Activated CD8-positive, alpha-beta memory T cell treated with anti-CD3 and anti-CD28 coated beads, Interleukin-2, amount 10 ng/mL, durations not matched to agents 7 days and 5 days (primary cell): ENCODE measurements around the gene PDIA6. TPM values are rescaled to one million over a fixed set of nuclear protein-coding genes. Genes with fewer than 3 reads are reported as not detected.

ENCODE experiments used
- ATAC-seq: fragments of 150-1000 bp; cut with Tn5 transposase; one replicate; pipeline ENCODE4 v1.10.0; 2021; ENCODE audit warnings: moderate library complexity
- CTCF ChIA-PET: fragments of 350-600 bp; sonication (Branson Sonifier 250); formaldehyde crosslinking; loops from one replicate; lab custom pipeline; 2021; ENCODE audit warnings: antibody characterized with exemption; lab: Charles Lee
- DNase-seq: peaks from one replicate; pipeline ENCODE4 v3.0.0-alpha.2; 2020
- H3K27ac Mint-ChIP-seq: one replicate; pipeline ENCODE4 v1.8.0; 2021; ENCODE audit warnings: mild to moderate bottlenecking, mixed read lengths
- H3K27me3 Mint-ChIP-seq: one replicate; pipeline ENCODE4 v1.8.0; 2021; ENCODE audit warnings: mixed read lengths
- H3K36me3 Mint-ChIP-seq: one replicate; pipeline ENCODE4 v1.8.0; 2021; ENCODE audit warnings: mild to moderate bottlenecking, mixed read lengths
- H3K4me1 Mint-ChIP-seq: one replicate; pipeline ENCODE4 v1.8.0; 2021; ENCODE audit warnings: mixed read lengths
- H3K4me3 Mint-ChIP-seq: one replicate; pipeline ENCODE4 v1.8.0; 2021; ENCODE audit warnings: mild to moderate bottlenecking, moderate library complexity, mixed read lengths
- H3K9me3 Mint-ChIP-seq: one replicate; pipeline ENCODE4 v1.8.0; 2022; ENCODE audit warnings: low read depth, mixed read lengths
- total RNA-seq, 2 experiments: library from RNA; stranded (reverse); gene quantifications; one replicate each; pipeline ENCODE4 v1.2.3, GENCODE V29; 2021

PDIA6 gene, protein sequence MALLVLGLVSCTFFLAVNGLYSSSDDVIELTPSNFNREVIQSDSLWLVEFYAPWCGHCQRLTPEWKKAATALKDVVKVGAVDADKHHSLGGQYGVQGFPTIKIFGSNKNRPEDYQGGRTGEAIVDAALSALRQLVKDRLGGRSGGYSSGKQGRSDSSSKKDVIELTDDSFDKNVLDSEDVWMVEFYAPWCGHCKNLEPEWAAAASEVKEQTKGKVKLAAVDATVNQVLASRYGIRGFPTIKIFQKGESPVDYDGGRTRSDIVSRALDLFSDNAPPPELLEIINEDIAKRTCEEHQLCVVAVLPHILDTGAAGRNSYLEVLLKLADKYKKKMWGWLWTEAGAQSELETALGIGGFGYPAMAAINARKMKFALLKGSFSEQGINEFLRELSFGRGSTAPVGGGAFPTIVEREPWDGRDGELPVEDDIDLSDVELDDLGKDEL
- 100 to 1,000 TPM; 134 to 174 TPM for total RNA-seq

- Mint-ChIP-seq H3K27ac (peak within 1 kb of the TSS; percentile 92), H3K9me3 (no peaks in the 10 kb centered on the region), H3K4me3 (peak within 1 kb of the TSS; percentile 88), H3K36me3 (peaks cover 22% of the 10 kb centered on the region), H3K27me3 (peaks cover 21% of the 10 kb centered on the region), H3K4me1 (peaks cover 34% of the 10 kb centered on the region)
- ATAC-seq (peak; percentile 94), DNase-seq (peak; percentile 96)
- CTCF ChIA-PET = interaction anchor here (0.7 to 2.3 kb wide), 7 partner anchors 11 to 343 kb away, joined by 3 to 17 read pairs (median 4); partner anchors contain the start of gene SLC66A3
These were observed at the start of gene PDIA6 for GRCh38 chr2:10812362-10813162. Gene PDIA6 (minus strand): TSS chr2:10812785. CDS start chr2:10812696, 89 bp downstream.

- H3K27ac Mint-ChIP-seq = no peak overlapping the region
- peaks cover 36% of the 10 kb centered on the region for H3K4me1 Mint-ChIP-seq
- H3K36me3 Mint-ChIP-seq = no peaks in the 10 kb centered on the region
- CTCF ChIA-PET = interaction anchor here (2.2 kb wide), 1 partner anchor 30 kb away, joined by 6 read pairs; no protein-coding TSS in a partner anchor
- H3K9me3 Mint-ChIP-seq = no peaks in the 10 kb centered on the region
- DNase-seq = no peak
- no peak overlapping the region for H3K4me3 Mint-ChIP-seq
- peaks cover 74% of the 10 kb centered on the region for H3K27me3 Mint-ChIP-seq
- ATAC-seq = no peak
These were observed 49.7 kb upstream of the PDIA6 start for GRCh38 chr2:10862330-10862729.

GRCh38 chr2:10861765-10862164 lies 49.2 kb upstream of the PDIA6 start:
- no peak overlapping the region for H3K4me3 Mint-ChIP-seq
- H3K27ac Mint-ChIP-seq = no peak overlapping the region
- H3K27me3 Mint-ChIP-seq = peaks cover 79% of the 10 kb centered on the region
- H3K36me3 Mint-ChIP-seq = no peaks in the 10 kb centered on the region
- CTCF ChIA-PET = interaction anchor here (2.2 kb wide), 1 partner anchor 29 kb away, joined by 6 read pairs; no protein-coding TSS in a partner anchor
- no peaks in the 10 kb centered on the region for H3K9me3 Mint-ChIP-seq
- peaks cover 36% of the 10 kb centered on the region for H3K4me1 Mint-ChIP-seq
- no peak for DNase-seq
- no peak for ATAC-seq

- DNase-seq (no peak), ATAC-seq (no peak)
- no peak overlapping the region for H3K4me3 Mint-ChIP-seq
- H3K27me3 Mint-ChIP-seq = peaks cover 77% of the 10 kb centered on the region
- no peaks in the 10 kb centered on the region for H3K9me3 Mint-ChIP-seq
- H3K4me1 Mint-ChIP-seq = peaks cover 36% of the 10 kb centered on the region
- CTCF ChIA-PET = interaction anchor here (2.2 kb wide), 1 partner anchor 29 kb away, joined by 6 read pairs; no protein-coding TSS in a partner anchor
- no peaks in the 10 kb centered on the region for H3K36me3 Mint-ChIP-seq
- no peak overlapping the region for H3K27ac Mint-ChIP-seq
These were observed 48.3 kb upstream of the PDIA6 start for GRCh38 chr2:10860814-10861325.

DNA sequence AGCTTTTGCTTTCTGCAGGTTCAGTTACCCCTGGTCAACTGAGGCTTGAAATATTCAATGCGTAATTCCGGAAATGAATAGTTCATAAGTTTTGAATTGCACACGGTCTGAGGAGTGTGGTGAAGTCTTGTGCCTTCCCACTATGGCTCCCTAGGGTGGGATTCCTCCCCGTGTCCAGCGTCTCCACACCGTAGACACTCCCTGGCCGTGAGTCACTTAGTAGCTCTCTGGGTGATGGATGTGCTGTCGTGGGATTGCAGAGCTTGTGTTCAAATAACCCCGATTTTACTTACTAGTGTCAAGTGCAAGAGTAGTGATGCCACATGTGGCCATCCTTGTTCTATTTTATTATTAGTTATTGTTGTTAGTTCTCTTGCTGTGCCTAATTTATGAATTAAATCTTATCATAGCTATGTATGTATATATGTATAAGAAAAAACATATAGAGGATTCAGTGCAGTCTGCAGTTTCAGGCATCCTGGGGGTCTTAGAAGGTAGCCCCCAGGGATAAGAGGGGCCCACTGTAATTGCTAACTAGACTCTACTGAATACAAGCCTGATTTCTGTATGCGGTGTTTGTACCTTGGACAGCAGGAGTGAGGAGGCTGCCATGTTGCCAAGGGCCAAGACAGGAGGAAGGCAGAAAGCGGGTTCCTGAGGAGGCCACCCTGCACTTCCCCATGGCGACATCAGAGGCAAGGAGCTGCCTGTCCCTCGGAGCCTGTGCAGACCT lies 47.7 kb upstream of the PDIA6 start:
- DNase-seq = no peak
- Mint-ChIP-seq H3K9me3 (no peaks in the 10 kb centered on the region), H3K36me3 (no peaks in the 10 kb centered on the region), H3K4me1 (peaks cover 35% of the 10 kb centered on the region), H3K27me3 (peaks cover 78% of the 10 kb centered on the region), H3K4me3 (no peak overlapping the region), H3K27ac (no peak overlapping the region)
- CTCF ChIA-PET = interaction anchor here (2.2 kb wide), 1 partner anchor 28 kb away, joined by 6 read pairs; no protein-coding TSS in a partner anchor
- ATAC-seq = no peak

- CTCF ChIA-PET = no interaction called here
- H3K4me3 Mint-ChIP-seq = no peak overlapping the region
- H3K27ac Mint-ChIP-seq = no peak overlapping the region
- H3K9me3 Mint-ChIP-seq = no peaks in the 10 kb centered on the region
- ATAC-seq = no peak
- no peaks in the 10 kb centered on the region for H3K36me3 Mint-ChIP-seq
- H3K27me3 Mint-ChIP-seq = peaks cover 80% of the 10 kb centered on the region
- no peak for DNase-seq
- H3K4me1 Mint-ChIP-seq = peaks cover 25% of the 10 kb centered on the region
These were observed 46.7 kb upstream of the PDIA6 start for GRCh38 chr2:10859278-10859677.

- no peak overlapping the region for H3K27ac Mint-ChIP-seq
- ATAC-seq (no peak), DNase-seq (no peak)
- H3K9me3 Mint-ChIP-seq = no peaks in the 10 kb centered on the region
- H3K4me1 Mint-ChIP-seq = no peaks in the 10 kb centered on the region
- no peaks in the 10 kb centered on the region for H3K36me3 Mint-ChIP-seq
- no peak overlapping the region for H3K4me3 Mint-ChIP-seq
- CTCF ChIA-PET = no interaction called here
- peaks cover 19% of the 10 kb centered on the region for H3K27me3 Mint-ChIP-seq
These were observed 36.0 kb upstream of the PDIA6 start for GRCh38 chr2:10848541-10848940.

DNA sequence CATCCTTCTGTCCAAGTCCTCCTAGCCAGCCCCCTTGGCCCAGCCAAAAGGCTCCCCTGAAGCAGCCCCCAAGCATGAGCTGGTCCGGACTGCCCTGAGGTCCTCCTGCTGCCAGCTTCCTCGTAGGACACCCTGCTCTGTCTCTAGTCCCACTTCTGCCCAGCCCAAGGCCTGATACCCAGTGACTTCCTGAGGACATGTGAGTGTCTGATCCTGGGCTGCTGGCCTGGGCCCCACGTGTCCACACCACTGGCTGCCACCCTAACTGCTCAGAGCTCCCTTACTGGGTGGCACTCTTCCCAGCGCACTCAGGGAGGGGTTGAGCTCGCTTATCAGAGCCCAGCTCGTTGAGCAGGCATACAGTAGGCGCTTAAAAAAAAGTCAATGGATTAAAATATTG lies 34.4 kb upstream of the PDIA6 start:
- no peak overlapping the region for H3K4me3 Mint-ChIP-seq
- H3K36me3 Mint-ChIP-seq = no peaks in the 10 kb centered on the region
- H3K9me3 Mint-ChIP-seq = peaks cover 3% of the 10 kb centered on the region
- DNase-seq (no peak), ATAC-seq (no peak)
- peaks cover 15% of the 10 kb centered on the region for H3K27me3 Mint-ChIP-seq
- no peaks in the 10 kb centered on the region for H3K4me1 Mint-ChIP-seq
- CTCF ChIA-PET = interaction anchor here (1.4 to 1.7 kb wide), 2 partner anchors 11 to 15 kb away, joined by 3 to 8 read pairs; no protein-coding TSS in a partner anchor
- H3K27ac Mint-ChIP-seq = no peak overlapping the region

DNA sequence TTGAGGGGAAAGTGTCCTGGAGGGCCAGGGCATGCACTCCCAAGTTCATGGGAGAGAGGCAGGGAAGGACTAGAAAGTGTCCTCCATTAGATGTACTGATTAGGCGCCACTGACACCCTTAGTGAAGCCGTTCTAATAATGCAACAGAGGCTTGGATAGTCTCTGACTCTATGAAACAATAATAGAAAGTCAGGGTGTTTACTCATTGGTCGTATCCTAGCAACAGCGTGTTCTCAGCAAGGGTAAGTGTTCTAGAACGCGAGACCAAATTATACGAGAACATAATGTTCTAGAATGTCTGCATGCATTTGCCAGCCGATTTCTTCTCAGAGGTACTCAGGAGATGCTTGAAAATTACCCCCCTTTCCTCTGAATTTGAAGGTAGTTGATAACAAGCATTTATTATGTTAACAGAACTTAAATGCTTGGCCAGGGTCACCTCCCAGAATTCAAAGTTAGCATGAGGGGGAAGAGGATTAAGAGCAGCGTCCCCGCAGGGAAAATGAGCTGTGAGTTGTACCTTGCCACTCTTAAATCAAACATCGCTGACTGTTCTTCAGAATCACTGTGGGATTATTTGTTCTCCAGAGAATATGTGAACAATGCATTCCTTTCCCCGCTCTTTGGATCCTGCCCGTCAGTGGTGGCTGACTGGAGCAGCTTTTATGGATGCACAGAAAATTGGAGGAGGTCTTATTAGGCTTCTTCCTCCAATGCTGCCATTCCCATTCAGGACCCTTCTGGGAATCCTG lies 33.7 kb upstream of the PDIA6 start:
- ATAC-seq (no peak), DNase-seq (no peak)
- no peaks in the 10 kb centered on the region for H3K4me1 Mint-ChIP-seq
- H3K27me3 Mint-ChIP-seq = peaks cover 9% of the 10 kb centered on the region
- H3K27ac Mint-ChIP-seq = no peak overlapping the region
- no peaks in the 10 kb centered on the region for H3K36me3 Mint-ChIP-seq
- CTCF ChIA-PET = interaction anchor here (1.4 to 1.7 kb wide), 2 partner anchors 11 to 14 kb away, joined by 3 to 8 read pairs; no protein-coding TSS in a partner anchor
- no peak overlapping the region for H3K4me3 Mint-ChIP-seq
- H3K9me3 Mint-ChIP-seq = peaks cover 3% of the 10 kb centered on the region

- ATAC-seq (no peak), DNase-seq (no peak)
- H3K36me3 Mint-ChIP-seq = no peaks in the 10 kb centered on the region
- no peak overlapping the region for H3K27ac Mint-ChIP-seq
- H3K4me3 Mint-ChIP-seq = no peak overlapping the region
- CTCF ChIA-PET = interaction anchor here (1.4 to 4.5 kb wide), 2 partner anchors 10 to 13 kb away, joined by 3 to 24 read pairs; no protein-coding TSS in a partner anchor
- no peaks in the 10 kb centered on the region for H3K4me1 Mint-ChIP-seq
- peaks cover 9% of the 10 kb centered on the region for H3K27me3 Mint-ChIP-seq
- H3K9me3 Mint-ChIP-seq = peaks cover 6% of the 10 kb centered on the region
These were observed 33.1 kb upstream of the PDIA6 start for GRCh38 chr2:10845640-10846039.

- peaks cover 9% of the 10 kb centered on the region for H3K27me3 Mint-ChIP-seq
- no peaks in the 10 kb centered on the region for H3K4me1 Mint-ChIP-seq
- CTCF ChIA-PET = interaction anchor here (0.5 to 4.5 kb wide), 3 partner anchors 9 to 288 kb away, joined by 3 to 24 read pairs (median 4); no protein-coding TSS in a partner anchor
- H3K36me3 Mint-ChIP-seq = no peaks in the 10 kb centered on the region
- ATAC-seq (no peak), DNase-seq (no peak)
- H3K4me3 Mint-ChIP-seq = no peak overlapping the region
- H3K27ac Mint-ChIP-seq = no peak overlapping the region
- peaks cover 7% of the 10 kb centered on the region for H3K9me3 Mint-ChIP-seq
These were observed 31.5 kb upstream of the PDIA6 start for GRCh38 chr2:10844097-10844496.

GRCh38 chr2:10842506-10842905 lies 29.9 kb upstream of the PDIA6 start:
- Mint-ChIP-seq H3K27me3 (peaks cover 16% of the 10 kb centered on the region), H3K9me3 (peaks cover 7% of the 10 kb centered on the region), H3K4me3 (no peak overlapping the region), H3K27ac (no peak overlapping the region), H3K36me3 (no peaks in the 10 kb centered on the region), H3K4me1 (no peaks in the 10 kb centered on the region)
- DNase-seq (no peak), ATAC-seq (no peak)
- CTCF ChIA-PET = interaction anchor here (1.3 to 4.5 kb wide), 2 partner anchors 10 to 290 kb away, joined by 3 to 24 read pairs; a partner anchor contains a TSS
